ENCODE results near the gene SLC17A3. TPM values are rescaled to one million over a fixed set of nuclear protein-coding genes. Genes with fewer than 3 reads are reported as not detected.

The SLC17A3 gene
- total and polyA plus RNA-seq, 9 of the 15 experiments (the other 6 are each of a cell fraction or from before 2014, with no cell fraction given): 0.04 to 0.08 TPM; not detected in 7

DNA sequence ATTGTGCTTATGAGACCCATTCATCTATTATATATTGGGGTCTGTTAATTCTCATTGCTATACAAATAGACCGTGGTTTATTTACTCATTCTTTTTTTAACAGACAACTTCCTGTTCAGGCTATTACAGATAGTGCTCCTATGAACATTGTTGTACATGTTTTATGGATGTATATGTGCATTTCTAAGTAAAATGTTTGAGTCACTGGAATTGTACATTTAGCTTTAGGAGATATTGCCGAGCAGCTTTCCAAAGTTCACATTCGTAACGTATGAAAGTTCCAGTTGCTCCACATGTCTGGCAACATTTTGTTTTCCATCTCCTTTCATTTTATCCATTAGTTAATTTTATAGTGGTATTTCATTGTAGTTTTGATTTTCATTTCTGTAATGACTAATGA, 37.3 kb upstream of the SLC17A3 start:
- intact Hi-C loops (cut with micrococcal nuclease): no loop called here
- H3K4me2 ChIP-seq (ENCODE audit: insufficient read depth, low read length): no peak overlapping the region
- CTCF ChIA-PET (ENCODE audit: low intra/inter-chr PET ratio): no interaction called here

More for the DNA sequence above, 37.3 kb upstream of the SLC17A3 start:
- DNase-seq (ENCODE audit: extremely low read depth in 1 of 4, low spot score in 3 of 4) (no peak), ATAC-seq (peak; percentile 45), FAIRE-seq (no peak)
- no TSS peak for BruUV-seq (replicated peaks)
- 9% methylated on average over 4 of the region's 4 CpGs for WGBS (ENCODE audit: insufficient coverage, low coverage, missing lambda C conversion rate)
- H3K4me3 ChIP-seq: no peak overlapping the region
- no peak overlapping the region for H3K27ac ChIP-seq (ENCODE audit: extremely low read depth, low read depth, low read length)
- in situ Hi-C loops (cut with MboI): no loop called here
- no peaks in the 10 kb centered on the region for H4K20me1 ChIP-seq (replicated peaks; ENCODE audit: control insufficient read depth, insufficient read depth, low read length)
- no peaks in the 10 kb centered on the region for H3K79me2 ChIP-seq (ENCODE audit: control insufficient read depth, insufficient read depth, low read length)
- POLR2A ChIA-PET: interaction anchor here (0.7 to 2.3 kb wide), 5 partner anchors 9 to 246 kb away, joined by 3 to 8 read pairs (median 6); partner anchors contain the start of gene SLC17A3
- TF ChIP-seq POLR2H (tag; IDR thresholded peaks at IDR 0.05; ENCODE audit: low read depth) (peak; percentile 38), ZNF311 (CRISPR knock-in tag; IDR thresholded peaks at IDR 0.05) (0 out of 2 replicates have a peak, but pooled peaks have one; percentile 8), ZFPM2 (CRISPR knock-in tag; IDR thresholded peaks at IDR 0.05) (0 out of 2 replicates have a peak, but pooled peaks have one; percentile 32), RBM39 (optimal IDR thresholded peaks at IDR 0.05; ENCODE audit: low read depth, low read length) (no peak), ZBTB40 (IDR thresholded peaks at IDR 0.05) (no peak), ZBTB40 (CRISPR knock-in tag; IDR thresholded peaks at IDR 0.05) (no peak), TAF9B (IDR thresholded peaks at IDR 0.05; ENCODE audit: partially characterized antibody) (no peak), FOXA3 (CRISPR knock-in tag; conservative IDR thresholded peaks at IDR 0.05 in 1 of 2, IDR thresholded peaks at IDR 0.05 in 1 of 2) (peak in 1 of 2 experiments; percentile 38; a peak in 1 of 4 replicates), POLR2A (conservative IDR thresholded peaks at IDR 0.05) (no peak), SMAD4 (CRISPR knock-in tag; conservative IDR thresholded peaks at IDR 0.05) (peak; percentile 73), CXXC5 (CRISPR knock-in tag; IDR thresholded peaks at IDR 0.05) (no peak), ETV1 (tag; conservative IDR thresholded peaks at IDR 0.05; ENCODE audit: low read depth) (0 out of 2 replicates have a peak, but pooled peaks have one; percentile 34)
- H3K36me3 ChIP-seq (ENCODE audit: control insufficient read depth, insufficient read depth, low read length): no peaks in the 10 kb centered on the region
- H3K9me1 ChIP-seq (ENCODE audit: control insufficient read depth, insufficient read depth, low read length): no peaks in the 10 kb centered on the region
- H2AFZ ChIP-seq (ENCODE audit: low read depth, low read length): no peak overlapping the region
- H3K4me1 ChIP-seq (replicated peaks in 1 of 2; ENCODE audit: control insufficient read depth in 2 of 2, insufficient read depth in 2 of 2, low read length in 2 of 2): peaks cover 0 to 9% of the 10 kb centered on the region in 2 experiments; a peak in 2 of 5 replicates
- no peaks in the 10 kb centered on the region for H3K27me3 ChIP-seq (ENCODE audit: control insufficient read depth in 2 of 2, insufficient read depth in 2 of 2, low read length in 2 of 2)
- H3K9ac ChIP-seq (ENCODE audit: insufficient read depth in 1 of 2, low read depth in 2 of 2, low read length in 2 of 2): no peak overlapping the region
- no peaks in the 10 kb centered on the region for H3K9me3 ChIP-seq (replicated peaks; ENCODE audit: control insufficient read depth, insufficient read depth, low read depth, low read length)
